GM18867 (cell line): ENCODE results near the gene CHAF1B.
A peak's percentile ranks its signal among the peaks of the same experiment; 100 is the strongest.

Source experiments
- ATAC-seq: cut with Tn5 transposase; IDR thresholded peaks from one replicate; pipeline ENCODE4 v1.9.1; 2021; ENCODE audit warnings: mild to moderate bottlenecking, moderate library complexity; ENCODE audit not compliant: unreplicated experiment

Gene CHAF1B

DNA sequence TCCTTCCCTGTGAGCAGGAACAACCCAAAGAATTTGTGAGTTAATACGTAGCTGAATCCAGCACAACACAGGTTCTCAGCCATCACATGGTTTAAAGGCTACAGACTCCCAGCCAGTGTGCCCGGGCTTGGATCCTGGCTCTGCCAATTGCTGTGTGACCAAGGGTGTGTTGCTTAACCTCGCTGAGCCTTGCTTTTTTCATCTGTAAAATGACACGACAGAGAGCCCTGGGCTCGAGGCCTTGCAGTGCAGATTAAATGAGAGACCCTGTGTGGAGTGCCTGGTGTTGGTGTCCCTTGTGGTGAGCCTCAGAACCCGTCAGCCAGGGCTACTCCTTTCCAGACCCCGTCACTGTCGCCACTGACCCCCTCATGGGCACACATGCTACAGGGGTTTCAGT is 39.4 kb downstream of the CHAF1B start:
- ATAC-seq: no peak

DNA sequence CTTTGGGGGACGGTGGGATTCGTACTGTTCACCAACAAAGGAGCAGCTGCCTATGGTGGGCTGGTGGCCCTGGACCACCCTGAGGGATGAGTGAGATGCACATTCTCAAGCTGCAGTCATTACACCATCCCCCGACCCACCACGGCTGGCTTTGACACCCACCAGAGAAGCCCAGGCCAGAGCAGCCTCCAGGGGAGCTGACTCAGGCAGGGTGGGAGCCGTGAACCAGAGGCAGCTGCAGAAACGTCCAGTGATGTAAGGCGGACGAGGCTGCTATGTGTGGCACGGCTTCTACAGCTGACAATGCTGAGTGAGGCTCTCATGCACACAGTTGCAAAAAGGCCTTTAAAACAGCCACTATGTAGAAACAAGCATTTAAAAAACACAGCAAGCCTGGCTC is 40.1 kb downstream of the CHAF1B start:
- no peak for ATAC-seq

DNA sequence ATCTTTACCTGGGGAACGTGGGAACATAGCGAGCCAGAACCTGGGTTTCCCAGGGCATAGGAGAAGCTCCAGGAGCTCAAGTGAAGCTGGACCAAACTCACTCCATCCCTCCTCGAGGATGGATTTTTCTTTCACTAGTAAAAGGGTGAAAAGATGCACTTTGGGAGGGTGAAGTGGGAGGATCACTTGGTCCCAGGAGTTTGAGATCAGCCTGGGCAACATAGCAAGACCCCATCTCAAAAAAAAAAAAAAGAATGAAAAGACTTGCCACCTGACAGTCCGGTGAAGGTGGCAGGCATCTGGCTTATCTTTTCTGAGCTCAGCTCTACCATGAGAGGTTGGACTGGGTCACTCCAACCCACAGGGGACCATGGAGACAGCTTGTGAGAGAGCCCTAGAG is 42.3 kb downstream of the CHAF1B start:
- ATAC-seq: no peak

DNA sequence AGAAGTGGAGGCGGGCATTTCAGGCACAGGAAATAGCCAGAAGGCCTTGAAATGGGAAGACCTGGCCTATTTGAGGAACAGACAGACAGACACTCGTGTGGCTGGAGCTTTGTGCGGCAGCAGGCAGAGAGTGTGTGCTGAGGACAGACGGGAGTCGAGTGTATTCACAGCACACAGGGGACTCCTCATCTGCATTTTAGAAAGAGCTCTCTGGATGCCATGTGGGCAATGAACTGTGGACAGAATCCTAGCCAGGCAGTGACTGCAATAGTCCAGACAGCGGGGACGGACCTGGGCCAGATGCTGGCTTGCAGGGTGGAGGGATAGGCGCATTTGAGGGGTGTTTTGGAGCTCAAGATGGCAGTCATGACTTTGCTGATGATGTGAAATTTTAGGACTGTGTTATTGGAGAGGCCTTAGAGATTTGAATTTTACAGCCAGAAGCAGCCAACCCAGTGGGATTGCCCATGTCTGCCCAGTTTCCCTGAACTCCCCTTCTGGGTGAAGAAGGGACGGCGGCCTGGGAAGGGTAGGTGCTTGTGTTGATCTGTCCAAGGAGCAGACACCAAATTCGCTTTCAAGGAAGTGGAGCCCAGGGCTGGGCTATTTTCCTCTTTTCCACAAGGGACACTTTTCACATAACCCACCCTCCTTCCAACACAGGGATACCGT is 43.7 kb downstream of the CHAF1B start:
- no peak for ATAC-seq

DNA sequence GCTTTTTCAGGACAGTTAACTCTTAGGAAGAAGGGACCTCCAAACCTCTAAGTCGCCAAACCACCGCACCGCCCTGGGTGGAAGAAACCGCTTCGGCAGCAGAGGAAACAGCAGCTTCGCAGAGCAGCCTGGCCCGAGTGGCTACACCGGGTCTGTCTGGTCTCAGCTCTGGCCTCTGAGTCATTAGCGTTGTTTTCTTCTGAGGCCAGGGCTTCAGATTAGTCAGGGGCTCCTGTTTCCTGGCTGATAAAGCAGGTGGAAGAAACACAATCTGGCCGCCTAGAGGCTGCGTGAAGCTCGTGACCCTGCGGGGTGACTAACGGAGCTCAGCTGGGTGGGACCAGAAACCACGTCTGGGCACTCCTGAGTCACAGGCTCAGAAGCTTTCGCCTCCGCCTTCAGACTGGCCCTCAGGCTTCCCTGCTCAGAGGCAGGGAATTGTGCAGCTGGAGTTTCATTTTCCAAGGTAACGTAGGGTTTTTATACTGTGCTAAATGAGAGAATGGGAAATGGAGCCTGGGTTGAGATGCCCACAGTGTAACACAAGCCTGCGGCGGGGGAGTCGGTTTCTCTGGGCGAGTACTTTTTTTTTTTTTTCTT is 44.9 kb downstream of the CHAF1B start:
- peak; percentile 83 for ATAC-seq

DNA sequence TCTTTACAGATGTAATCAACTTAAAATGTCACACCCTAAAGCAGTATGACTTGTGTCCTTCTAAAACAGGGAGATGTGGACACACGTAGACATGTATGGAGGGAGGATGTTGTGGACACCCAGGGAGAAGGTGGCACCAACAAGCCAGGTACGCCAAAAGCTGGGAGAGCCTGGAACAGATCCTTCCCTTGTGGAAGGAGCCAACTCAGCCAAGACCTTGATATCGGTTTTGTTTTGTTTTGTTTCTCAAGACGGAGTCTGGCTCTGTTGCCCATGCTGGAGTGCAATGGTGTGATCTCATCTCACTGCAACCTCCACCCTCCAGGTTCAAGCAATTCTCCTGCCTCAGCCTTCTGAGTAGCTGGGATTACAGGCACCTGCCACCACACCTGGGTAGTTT is 45.6 kb downstream of the CHAF1B start:
- ATAC-seq: no peak

DNA sequence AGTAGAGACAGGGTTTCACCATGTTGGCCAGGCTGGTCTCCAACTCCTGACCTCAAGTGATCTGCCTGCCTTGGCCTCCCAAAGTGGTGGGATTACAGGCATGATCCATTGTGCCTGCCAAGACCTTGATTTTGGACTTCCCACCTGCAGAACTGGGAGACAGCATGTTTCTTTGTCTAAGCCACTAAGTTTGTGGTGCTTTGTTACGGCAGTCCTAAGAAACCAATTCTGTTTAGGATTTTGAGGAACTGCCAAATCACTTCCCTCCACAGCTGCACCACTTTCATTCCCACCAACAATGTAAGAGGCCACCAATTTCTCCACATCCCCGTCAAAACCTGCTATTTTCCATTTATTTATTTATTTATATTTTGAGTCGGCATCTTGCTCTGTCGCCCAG is 46.1 kb downstream of the CHAF1B start:
- ATAC-seq: no peak

DNA sequence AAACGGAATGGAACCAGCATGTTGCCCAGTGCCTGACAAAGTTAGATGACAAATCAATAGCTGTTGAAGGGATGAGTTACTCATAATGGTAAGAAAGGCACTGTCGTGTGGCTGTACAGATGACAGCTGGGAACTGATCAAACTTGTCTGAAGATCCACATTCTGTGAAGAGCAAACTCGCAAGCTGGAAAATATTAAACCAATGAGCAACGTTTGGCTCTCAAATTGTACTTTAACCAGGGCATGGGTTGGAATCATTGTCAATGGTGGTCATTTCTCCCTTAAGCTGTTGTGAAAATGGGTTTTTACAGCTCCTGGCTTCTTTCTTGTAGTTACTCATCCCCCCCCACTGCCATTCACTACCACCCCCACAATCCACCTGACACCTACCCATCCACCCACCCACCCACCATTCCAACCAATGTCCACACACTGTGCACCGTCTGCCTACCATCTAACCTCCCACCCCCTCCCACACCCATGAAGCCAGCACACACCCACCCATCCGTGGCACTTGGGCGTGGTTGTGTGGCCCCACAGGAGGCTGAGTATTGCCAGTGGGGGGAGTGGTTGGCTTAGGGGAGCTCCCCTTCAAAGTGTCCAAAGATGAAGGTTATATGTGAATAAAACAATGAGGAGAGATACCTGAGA is 48.0 kb downstream of the CHAF1B start:
- ATAC-seq: no peak

DNA sequence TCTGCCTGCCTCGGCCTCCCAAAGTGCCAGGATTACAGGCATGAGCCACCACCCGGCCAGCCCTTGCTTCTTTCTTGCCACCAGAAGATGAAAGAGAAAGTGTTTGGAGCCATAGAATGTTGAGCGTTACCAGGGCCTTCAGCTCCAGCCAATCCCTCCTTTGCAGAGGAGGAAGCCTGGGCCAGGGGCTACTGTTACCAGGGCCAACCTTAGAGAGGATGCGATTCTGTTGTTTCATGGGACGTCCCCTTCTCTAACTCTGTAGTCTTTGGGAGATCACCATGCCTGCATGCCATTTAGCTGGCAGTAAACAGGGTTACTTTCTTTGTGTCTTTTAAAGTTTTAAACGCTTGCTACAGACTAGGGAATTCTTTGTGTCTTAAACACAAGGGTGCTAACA is 49.0 kb downstream of the CHAF1B start:
- no peak for ATAC-seq

DNA sequence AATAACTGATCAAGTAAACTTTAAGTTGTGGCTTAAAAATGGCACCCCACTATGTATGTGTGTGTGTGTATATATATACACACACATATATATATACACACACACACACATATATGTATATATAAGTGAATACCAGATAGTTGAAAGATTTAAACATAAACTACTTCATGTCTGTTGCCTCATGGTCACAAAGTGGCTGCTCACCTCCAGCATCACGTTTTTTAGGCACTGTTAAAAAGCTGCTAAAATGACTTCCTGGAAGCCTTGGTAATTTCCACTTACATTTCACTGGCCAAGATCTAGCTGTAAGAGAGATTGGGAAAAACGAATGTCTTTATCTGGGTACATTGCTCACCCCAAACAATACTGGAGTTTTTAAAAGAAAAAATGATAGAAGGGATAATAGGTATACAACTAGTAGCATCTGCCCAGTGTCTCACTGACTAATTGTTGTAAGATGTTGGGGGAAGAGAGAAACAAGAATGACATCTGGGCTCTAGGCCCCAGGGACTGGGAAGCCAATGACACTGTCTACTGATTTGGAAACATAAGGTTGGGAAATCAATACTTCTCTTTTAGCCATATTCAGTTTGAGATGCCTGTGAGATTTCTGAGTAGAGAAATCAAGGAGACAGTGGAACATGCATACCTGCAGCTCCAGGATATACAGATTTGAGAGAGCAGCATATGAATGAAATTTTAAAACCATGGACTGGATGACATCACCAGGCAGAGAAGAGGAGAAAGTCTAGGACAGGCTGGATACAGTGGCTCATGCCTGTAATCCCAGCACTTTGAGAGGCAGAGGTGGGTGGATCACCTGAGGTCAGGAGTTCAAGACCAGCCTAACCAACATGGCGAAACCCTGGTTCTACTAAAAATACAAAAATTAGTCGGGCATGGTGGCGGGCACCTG is 51.9 kb downstream of the CHAF1B start:
- ATAC-seq: no peak

DNA sequence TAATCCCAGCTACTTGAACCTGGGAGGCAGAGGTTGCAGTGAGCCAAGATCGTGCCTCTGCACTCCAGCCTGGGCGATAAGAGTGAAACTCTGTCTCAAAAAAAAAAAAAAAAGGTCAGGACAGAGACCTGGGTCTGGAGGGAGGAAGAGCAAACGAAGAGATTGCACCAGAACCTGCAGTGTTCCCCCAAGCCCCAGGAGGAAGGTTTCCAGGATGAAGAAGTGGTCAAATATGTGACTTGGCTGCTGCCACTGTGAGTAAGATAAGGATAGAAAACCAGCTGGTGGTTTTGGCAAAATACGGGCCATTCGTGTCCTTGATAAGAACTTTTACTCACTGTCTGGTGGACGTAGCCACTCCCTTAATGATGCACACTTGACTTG is 52.5 kb downstream of the CHAF1B start:
- ATAC-seq: no peak

DNA sequence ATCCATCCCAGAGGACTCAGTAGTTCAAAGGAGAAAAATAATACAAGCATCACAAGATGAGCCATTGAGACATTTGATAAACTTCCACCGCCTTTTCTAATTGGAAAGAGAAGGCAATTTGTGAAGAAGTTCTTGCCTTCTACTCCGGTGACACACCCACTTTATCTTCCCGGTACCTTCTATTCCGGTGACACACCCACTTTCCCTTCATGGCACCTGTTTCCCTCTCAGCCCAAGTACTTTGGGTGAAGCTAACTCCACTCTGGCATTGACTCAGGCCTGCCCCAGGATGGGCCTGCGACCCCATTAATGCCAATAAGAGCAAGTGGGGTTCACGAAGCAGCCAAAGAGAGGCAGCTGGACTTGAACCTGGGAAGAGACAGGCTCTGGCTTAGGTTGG is 56.5 kb downstream of the CHAF1B start:
- ATAC-seq: no peak

DNA sequence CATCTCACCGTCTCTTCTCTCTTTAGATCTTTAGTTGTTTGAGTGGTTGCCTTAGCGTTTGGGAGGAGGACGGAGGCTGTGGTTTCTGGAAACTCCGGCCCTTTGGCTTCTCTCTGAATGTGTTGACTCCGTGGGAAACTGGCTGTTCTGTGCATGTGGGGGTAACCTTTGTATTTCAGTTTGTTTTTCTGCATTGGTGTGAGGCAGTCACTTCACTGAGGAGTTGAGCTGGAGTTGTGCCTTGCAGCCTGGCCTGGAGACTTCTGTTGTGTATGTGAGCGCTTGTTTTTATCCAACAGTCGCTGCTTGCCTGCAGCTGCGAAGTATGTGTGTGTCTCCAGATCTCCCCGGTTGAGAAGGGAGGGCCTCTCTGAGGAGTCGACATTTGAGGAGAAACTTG is 61.1 kb downstream of the CHAF1B start:
- no peak for ATAC-seq

DNA sequence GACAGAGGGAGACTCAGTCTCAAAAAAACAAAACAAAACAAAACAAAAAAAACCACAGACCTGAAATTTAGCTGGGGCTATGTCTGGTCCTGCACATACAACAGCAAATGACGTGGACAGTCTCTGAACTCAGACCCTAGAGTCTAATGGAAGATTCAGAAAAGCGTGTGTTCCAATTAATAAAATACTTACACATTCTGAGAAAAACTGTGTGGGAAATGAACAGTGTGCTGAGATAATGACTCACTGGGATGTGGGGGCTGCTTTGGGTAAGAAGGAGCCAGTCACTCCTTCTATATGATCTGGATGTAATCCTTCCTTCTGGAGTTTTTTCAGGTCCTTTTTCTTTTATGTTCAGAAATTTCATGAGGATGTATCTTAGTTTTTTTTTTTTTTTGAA is 65.3 kb downstream of the CHAF1B start:
- ATAC-seq: no peak

DNA sequence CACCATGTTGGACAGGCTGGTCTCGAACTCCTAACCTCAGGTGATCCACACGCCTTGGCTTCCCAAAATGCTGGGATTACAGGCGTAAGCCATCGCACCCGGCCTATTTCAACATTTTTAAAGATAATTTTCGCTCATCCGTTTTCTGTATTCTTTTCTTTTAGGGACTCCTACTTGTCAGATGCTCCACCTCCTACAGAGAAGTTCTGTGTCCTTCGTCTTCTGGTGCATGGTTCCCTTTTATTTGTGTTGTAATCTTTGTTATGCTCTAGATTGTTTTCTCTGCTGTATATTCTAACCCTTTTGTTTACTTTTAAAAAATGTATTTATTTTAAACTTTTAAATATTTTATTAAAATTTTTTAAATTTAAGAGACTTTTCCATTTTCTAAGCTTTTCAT is 66.3 kb downstream of the CHAF1B start:
- ATAC-seq: no peak

DNA sequence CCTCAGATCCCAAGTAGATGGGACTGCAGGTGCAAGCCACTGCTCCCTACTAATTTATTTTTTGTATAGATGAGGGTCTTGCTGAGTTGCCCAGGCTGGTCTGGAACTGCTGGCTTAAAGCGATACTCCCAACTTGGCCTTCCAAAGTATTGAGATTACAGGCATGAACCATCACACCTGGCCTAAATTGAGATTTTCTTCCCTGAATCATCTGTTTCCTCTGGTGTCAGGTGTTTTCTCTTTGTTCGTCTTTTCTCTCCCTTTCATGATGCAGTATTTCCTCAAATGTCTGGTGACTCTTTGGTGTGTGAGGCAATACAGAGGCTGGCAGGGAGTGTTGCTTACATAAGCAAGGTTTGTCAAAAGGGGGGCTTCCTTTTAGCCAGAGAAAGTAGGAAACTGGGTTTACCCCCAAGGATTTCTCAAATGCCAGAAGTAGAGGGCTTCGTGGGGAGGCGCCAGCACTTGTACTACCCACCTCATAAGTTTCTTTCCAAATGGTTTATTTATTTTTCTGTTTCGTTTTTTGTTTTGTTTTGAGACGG is 67.2 kb downstream of the CHAF1B start:
- peak; percentile 51 for ATAC-seq

DNA sequence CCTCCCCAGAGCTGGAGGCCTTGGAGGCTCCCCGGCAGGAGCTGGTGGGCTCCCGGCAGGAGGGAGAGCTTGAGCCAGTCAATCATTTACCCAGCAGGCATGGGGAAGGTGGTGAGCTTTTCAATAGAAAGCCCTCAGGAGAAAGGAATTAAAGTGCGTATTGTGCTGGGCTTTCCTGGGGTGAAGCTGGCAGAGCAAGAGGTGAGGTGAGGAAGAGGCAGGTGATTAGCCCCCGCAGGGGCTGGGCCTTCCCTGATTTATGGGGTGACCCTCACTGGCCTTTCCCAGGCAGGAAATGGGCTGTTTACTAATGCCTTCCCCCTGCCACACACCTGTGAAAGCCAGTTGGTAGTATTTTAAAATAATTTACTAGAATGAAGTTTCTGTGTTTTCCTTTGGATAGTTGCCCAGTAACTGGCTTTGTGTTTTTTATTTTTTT is 68.9 kb downstream of the CHAF1B start:
- no peak for ATAC-seq

DNA sequence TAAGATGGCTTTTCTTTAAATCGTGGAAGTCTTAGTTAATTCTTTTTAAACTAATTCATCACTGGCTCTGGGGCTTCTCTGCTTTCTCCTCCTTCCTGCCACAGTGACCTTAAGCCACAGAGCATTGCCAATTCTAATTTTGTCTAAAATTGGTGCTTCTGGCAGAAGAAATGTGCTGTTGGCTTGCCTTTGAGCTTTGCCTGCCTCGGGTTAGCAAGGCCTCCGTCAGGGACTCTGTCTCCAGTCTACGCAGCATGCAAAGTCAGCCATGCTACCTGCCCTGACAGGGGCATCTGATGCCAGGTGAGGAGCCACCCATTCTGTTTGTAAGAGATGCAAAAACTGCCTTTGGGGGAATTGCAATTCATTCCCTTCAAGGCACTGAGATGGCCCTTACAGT is 69.5 kb downstream of the CHAF1B start:
- no peak for ATAC-seq

DNA sequence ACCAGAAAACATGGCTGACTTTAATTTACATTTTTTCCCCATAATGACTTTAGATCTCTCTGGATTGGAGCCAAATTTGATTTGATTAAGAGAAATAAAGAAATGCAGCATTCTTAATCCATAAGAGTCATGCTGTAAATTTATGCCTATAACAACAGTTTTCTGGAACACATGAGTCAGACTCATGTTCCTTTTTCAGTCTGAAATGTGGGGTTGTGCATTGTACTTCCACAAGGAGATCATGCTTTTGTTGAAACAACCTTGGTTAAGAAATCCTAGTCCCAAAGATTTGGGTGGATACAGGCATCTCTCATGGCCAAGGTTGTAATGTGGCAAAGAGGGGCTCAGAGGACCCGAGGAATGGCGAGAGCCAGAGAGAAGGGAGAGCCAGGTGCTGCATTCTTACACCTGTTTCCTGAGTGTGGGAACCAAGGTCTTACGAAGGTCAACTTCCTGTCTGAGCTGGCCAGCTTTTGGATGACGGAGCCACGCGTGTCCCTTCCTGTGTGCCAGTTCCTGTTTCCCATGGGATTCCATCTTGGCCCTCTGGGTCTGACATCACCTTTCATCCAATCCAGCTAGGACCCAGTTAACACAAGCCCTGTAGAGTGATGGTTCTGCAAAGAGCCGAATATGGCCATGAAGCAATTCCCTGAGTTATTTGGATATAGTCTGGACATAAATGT is 71.7 kb downstream of the CHAF1B start:
- ATAC-seq: no peak

DNA sequence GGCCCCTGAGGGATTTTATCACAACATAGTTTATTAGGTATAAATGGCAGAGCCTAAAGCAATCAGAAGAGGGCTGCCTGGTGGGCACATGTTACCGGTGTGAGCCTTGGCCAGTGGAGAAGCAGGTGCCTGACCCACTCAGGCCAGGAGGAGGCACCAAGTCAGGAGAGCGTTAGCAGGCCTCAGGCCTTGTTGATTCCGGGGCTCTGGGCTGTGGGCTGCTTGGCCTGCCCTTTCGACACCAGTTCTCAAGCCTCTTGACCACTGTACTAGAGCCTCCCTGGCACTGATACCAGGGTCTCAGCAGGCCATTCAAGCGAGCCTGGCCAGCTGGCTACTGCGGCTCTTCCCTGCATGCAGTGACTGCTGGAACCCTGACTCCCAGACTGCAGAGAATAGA is 73.9 kb downstream of the CHAF1B start:
- no peak for ATAC-seq

DNA sequence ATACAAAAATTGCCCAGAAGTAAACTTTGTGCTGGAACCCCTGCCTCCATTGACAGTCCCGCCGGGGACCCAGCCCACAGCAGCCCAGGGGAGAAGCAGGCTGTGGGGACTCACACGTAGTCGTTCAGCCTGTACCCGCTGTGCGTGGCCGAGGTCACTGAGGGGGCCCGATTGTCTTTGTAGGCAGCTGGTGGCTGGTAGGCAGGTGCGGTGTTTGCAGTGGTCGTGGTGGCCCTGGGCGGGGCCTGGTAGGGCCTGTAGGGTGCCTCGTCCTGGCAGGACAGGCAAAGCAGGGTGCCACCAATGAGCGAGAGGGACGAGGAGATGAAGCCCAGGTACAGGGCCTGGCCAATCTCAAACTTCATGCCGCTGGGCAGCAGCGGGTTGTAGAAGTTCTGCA is 75.7 kb downstream of the CHAF1B start:
- ATAC-seq: no peak
